ENCODE data around the gene MYH16.

- no peak for TF ChIP-seq CTCF (IDR thresholded peaks at IDR 0.05)
- TF ChIP-seq POLR2A (IDR thresholded peaks at IDR 0.05) = no peak
Observed at GRCh38 chr7:99232082-99232770, 40.4 kb upstream of the MYH16 start.
